ENCODE measurements around the gene SUPT3H. TPM values are rescaled to one million over a fixed set of nuclear protein-coding genes. Genes with fewer than 3 reads are reported as not detected.

SUPT3H gene
- total and polyA plus RNA-seq, 2 of the 8 experiments (the other 6 are each of a cell fraction or from before 2014, with no cell fraction given), result 18.8 to 23.0 TPM

GRCh38 chr6:44800171-44800783, 577.5 kb downstream of the SUPT3H start:
- Histone ChIP-seq H4K20me1 (replicated peaks in 1 of 2; ENCODE audit: control insufficient read depth in 1 of 2, insufficient read depth in 2 of 2, low read length in 2 of 2) (no peaks in the 10 kb centered on the region), H3K9me3 (ENCODE audit: insufficient read depth in 2 of 2, low read depth in 1 of 2, low read length in 1 of 2) (no peaks in the 10 kb centered on the region), H3K23me2 (ENCODE audit: low read depth, low read length) (no peaks in the 10 kb centered on the region), H3K4ac (replicated peaks; ENCODE audit: insufficient read length, low read depth, low read length) (no peak overlapping the region), H3K36me3 (ENCODE audit: control insufficient read depth in 2 of 4, insufficient read depth in 4 of 4, low read length in 3 of 4) (no peaks in the 10 kb centered on the region), H3K79me2 (ENCODE audit: control insufficient read depth in 1 of 2, insufficient read depth in 2 of 2, low read length in 2 of 2) (no peaks in the 10 kb centered on the region), H3K4me1 (replicated peaks in 1 of 4; ENCODE audit: control insufficient read depth in 3 of 4, insufficient read depth in 4 of 4, low read length in 3 of 4) (peaks cover 0 to 2% (median 0%) of the 10 kb centered on the region in 4 experiments; a peak in 3 of 7 replicates), H3K14ac (ENCODE audit: insufficient read length) (no peak overlapping the region), H2BK15ac (ENCODE audit: low read length) (no peak overlapping the region), H4K91ac (replicated peaks; ENCODE audit: insufficient read length, low read length) (no peak overlapping the region), H3K56ac (replicated peaks; ENCODE audit: insufficient read length, low read depth, low read length) (no peak overlapping the region), H3K4me2 (ENCODE audit: insufficient read depth in 1 of 2, low read depth in 2 of 2, low read length in 2 of 2) (no peak overlapping the region), H3K79me1 (ENCODE audit: low read depth, low read length) (no peaks in the 10 kb centered on the region), H4K8ac (ENCODE audit: extremely low read depth, insufficient read depth, low read length) (no peak overlapping the region), H2BK120ac (replicated peaks; ENCODE audit: low read depth, low read length) (no peak overlapping the region), H3K23ac (ENCODE audit: insufficient read length) (no peak overlapping the region), H3K4me3 (ENCODE audit: extremely low read depth in 1 of 4, insufficient read depth in 2 of 4, low read depth in 3 of 4, low read length in 4 of 4) (no peak overlapping the region), H4K5ac (ENCODE audit: insufficient read length, low read depth, low read length) (no peak overlapping the region), H3K18ac (ENCODE audit: extremely low read depth, low read length) (no peak overlapping the region), H2AFZ (ENCODE audit: low read length) (no peak overlapping the region), H3K27ac (ENCODE audit: low read depth, low read length) (no peak overlapping the region), H2AK5ac (ENCODE audit: low read depth, low read length) (no peak overlapping the region), H3K27me3 (replicated peaks in 1 of 4; ENCODE audit: control insufficient read depth in 3 of 4, extremely low read depth in 1 of 4, insufficient read depth in 3 of 4, low read length in 3 of 4) (no peaks in the 10 kb centered on the region), H2BK20ac (ENCODE audit: low read length) (no peak overlapping the region), H3K9ac (replicated peaks in 1 of 4; ENCODE audit: extremely low read depth in 1 of 4, low read depth in 3 of 4, low read length in 3 of 4) (no peak overlapping the region), H2BK5ac (ENCODE audit: low read depth, low read length) (no peak overlapping the region), H2BK12ac (ENCODE audit: low read depth, low read length) (no peak overlapping the region)
- FAIRE-seq, result no peak
- ChIA-PET POLR2A (ENCODE audit: partially characterized antibody) (no interaction called here), CTCF (ENCODE audit: partially characterized antibody) (interaction anchor here (1.2 to 1.8 kb wide), 3 partner anchors 34 to 325 kb away, joined by 3 to 4 read pairs (median 4); no protein-coding TSS in a partner anchor)
- no peak for DNase-seq (ENCODE audit: low read depth in 1 of 2, low spot score in 2 of 2)
- 95% methylated on average over 8 of the region's 8 CpGs; no CpG with 5 or more reads in 1 of the 2 experiments for WGBS, 2 experiments (ENCODE audit: extremely low coverage in 1 of 2, insufficient coverage in 1 of 2, insufficient read length in 1 of 2, insufficient replicate concordance in 2 of 2, low coverage in 1 of 2, low lambda C conversion rate in 2 of 2, missing lambda C conversion rate in 1 of 2)
